SIG-M5 treated with dmso at 0.1 percent for 504 hours (cell line): Measurements from ENCODE around the gene PLCXD1.
"Not testable (repeated sequence)": the region's sequence is repeated elsewhere in the genome, so short reads cannot be mapped to it uniquely, and the experiment has no call there.

ENCODE experiments used
- DNase-seq: peaks from one replicate; lab custom pipeline; 2025; ENCODE audit not compliant: unreplicated experiment; lab: John Stamatoyannopoulos, UW

The PLCXD1 gene

DNA sequence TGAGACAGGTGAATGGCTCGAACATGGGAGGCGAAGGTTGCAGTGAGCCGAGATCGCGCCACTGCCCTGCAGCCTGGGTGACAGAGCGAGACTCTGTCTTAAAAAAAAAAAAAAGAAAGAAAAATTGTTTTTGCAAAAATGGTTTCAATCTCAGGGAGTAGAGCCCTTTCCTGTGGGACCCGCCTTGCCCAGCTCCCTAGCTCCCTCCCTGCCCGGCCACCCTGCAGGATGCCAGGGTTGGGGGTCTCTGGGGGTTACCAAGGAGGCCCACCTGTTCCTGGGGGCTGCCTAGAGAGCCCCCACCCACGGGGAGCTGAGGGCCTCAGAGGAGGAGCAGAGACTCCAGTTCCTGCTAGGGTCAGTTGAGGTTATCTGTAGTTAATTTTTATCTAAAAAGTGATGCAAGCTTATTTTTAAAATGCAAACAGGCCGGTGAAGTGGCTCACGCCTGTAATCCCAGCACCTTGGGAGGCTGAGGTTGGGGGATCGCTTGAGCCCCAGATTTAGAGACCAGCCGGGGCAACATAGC, 18.7 kb upstream of the PLCXD1 start:
- DNase-seq: no peak

DNA sequence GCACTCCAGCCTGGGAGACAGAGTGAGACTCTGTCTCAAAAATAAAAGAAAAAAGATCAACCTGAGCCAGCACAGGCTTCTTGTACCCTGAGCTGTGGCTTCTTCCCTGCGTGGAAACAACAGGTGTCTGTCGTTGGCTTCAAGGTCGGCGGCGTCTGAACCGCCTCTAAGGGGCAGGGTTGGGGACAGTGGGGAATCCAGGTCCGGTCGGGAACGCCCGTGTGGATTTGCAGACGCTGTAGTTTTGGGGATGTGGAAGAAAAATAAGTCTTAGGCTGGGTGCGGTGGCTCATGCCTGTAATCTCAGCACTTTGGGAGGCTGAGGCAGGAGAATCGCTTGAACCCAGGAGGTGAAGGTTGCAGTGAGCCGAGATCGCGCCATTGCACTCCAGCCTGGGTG, 17.2 kb upstream of the PLCXD1 start:
- not testable (repeated sequence) for DNase-seq

DNA sequence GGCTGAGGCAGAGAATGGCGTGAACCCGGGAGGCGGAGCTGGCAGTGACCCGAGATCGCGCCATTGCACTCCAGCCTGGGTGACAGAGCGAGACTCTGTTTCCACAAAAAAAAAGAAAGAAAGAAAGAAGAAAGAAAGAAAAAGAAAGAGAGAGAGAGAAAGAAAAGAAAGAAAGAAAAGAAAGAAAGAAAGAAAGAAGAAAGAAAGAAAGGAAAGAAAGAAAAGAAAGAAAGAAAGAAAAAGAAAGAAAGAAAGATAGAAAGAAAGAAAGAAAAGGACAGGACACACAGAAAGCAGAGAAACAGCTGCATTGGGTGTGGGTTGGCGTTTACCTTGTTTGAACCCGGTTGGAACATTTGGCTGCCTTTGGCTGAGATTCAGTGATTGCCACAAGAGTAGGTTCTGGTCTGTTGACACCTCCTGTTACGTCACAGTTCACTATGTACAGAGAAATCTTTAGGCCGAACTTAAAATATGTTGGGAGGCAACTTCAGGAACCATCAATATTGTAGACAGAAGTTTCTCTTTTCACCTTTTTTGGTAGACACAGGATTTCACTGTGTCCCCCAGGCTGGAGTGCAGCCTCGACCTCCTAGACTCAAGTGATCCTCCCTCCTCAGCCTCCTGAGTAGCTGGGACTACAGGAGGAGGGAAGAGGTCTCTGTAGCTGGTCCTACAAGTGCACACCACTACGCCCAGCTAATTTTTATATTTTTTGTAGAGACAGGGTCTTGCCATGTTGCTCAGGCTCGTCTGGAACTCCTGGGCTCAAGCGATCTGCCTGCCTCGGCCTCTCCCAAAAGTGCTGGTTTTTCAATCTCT, 16.3 kb upstream of the PLCXD1 start:
- no peak for DNase-seq

DNA sequence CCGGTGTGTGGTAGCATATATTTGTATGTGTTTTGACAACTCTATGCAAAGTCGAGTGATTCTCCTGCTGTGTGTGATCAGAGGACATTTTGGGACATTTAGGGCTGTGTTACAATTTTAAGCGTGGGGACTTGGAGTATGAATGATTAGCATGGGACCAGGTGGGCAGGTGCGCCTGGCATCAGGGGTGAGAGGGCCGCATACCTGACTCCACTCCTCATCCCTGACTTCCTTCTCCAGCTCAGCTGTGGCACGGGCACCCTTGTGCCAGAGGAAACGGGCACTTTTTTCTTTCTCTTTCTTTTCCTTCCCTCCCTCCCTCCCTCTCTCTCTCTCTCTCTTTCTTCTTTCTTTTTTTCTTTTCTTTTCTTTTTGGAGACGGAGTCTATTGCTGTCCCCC, 15.7 kb upstream of the PLCXD1 start:
- no peak for DNase-seq

DNA sequence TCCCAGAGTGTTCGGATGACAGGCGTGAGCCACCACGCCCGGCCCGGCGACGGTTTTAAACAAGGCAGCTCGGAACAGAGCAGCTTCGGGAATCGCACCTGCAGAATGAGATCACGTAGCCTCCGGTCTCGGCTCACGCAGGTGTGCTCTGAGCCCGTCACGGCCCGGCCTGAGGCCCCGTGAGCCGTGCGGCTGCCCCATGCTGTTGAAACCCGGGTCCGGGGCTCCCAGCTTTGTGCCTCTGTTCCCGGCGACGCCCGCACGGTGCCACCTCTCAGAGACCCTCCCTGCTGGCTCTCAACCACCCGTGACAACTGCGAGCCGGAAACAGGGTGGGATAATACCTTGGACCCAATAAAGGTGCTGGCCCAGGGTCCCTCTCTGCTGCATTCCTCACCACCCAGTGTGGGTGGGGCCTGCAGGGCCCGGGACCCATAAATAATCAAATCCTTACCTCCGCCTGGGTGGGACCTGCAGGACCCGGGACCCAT, 13.4 kb upstream of the PLCXD1 start:
- DNase-seq: no peak

DNA sequence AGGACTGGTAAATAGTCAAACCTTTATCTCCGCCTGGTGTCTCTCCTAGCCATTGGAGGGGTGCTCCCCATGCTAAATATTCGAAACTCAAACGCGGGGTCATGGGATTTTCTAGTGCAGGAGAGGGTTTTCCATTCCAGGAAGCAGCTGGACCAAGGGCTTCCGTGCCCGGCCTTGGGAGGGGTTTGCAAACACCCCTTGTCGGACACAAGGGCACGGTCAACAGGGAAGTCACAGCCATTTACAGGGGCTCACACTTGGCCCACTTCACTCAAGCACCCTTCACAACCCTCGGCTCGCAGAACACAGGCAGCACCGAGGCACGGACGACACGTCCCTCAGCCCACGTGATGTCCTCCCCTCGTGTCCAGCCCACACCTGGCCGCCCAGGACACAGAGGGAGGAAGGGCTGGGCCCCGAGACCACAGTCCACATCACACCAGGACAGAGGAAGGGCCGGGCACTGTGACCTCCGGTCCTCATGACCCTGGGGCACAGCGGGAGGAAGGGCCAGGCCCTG, 10.3 kb upstream of the PLCXD1 start:
- no peak for DNase-seq

DNA sequence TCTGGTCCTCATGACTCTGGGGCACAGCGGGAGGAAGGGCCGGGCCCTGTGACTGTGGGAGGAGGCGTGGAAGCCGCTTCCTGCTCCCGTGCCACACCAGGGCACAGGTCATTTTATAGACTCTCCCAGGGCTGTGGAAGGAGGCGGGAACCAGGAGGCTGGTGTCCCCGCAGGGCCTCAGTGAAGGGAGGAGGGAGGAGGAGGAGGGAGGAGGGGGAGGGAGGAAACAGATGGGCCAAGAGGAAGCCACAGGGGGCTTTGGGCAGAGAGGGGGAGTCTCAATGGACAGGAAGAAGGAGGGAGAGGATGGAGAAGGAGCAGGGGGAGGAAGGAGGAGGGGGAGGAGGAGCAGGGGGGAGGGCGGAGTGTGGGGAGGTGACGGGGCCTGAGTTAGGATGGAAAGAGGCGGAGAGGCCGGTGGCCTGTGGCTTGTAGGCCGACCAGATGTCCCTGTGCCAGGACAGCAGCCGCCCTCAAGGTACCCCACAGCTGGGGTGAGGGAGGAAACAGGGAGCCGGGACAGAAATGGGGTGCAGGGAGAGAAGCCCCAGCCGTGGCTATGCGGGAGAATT, 6.2 kb upstream of the PLCXD1 start:
- no peak for DNase-seq

DNA sequence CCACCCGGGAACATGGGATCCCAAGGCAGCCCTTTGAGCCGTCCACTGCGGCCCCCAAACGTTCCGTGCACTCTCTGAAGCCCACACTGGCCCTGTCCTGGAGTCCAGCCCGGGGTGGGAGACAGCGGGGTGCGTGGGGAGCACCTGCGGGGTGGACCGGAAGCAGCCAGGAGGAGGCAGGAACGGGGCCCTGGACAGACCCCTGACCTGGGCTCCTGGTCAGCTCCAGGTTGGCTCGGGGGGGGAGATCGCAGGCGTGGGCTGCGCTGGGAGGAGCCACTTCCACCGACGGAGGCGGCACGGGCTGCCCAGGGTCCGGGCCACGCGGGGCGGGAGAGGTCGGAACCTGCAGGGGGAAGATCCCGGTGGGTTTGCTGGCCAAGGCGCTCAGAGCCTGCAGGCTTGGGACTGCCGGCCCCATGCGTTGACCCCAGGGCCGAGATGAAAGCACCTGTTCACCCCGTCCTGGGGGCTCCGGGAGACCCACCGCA, 5.7 kb upstream of the PLCXD1 start:
- no peak for DNase-seq

DNA sequence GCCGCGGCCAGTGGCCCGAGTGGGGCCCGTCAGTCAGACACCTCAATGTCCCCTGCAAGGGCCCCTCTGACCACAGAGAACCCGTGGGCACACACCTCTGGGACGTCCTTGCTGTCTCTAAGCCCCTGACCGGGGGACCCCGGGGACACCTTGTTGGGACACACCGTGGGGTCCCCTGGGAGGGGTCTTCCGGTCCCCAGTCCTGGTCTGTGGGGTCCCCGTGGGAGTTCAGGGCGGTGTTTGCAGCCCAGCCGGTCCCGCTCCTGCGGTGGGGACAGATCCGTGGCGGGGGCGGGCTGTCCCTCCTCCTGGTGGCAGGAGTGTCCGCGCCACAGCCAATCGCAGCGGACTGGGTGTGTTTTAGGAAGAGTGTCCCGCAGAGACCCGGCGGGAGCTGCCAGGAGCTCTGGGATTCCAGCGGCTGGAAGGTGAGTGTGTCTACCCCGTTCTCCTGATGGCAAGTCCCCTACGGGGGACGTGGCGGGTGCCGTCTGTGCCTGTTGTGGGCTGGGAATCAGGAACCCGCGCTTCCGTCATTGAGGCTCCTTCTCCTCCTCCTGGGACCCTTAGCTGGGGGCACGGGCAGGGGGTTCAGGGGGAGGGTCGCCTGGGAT, 5.1 kb upstream of the PLCXD1 start:
- DNase-seq: no peak

DNA sequence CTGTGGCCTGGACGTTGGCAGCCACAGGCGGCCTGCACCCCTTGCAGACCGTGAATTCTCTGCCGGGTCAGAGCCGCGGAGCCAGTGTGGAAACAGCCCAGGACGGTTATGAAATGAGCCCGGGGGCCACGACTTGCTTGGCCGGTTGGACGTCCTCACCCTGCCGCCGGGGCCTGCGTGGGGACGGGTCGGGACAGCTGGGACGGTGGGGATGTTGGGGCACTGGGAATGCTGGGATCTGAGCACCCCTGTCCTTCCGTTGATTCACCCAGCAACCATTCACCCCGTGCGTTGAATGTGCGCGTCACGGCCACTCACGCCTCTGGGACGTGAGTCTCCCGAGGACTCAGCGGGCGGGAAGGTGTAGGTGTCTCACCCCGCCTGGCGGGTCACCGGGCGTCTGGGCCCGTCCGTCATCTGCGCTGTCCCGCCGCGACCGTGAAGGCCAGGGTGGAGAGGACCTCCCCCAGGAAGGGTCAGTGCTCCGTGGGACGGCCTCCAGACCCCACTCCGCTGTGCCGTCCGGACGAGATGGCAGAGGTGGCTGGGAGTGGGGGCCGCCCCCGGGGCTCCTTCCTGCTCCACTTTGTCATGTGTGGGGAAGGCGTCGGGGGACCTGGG, 4.5 kb upstream of the PLCXD1 start:
- DNase-seq: no peak

DNA sequence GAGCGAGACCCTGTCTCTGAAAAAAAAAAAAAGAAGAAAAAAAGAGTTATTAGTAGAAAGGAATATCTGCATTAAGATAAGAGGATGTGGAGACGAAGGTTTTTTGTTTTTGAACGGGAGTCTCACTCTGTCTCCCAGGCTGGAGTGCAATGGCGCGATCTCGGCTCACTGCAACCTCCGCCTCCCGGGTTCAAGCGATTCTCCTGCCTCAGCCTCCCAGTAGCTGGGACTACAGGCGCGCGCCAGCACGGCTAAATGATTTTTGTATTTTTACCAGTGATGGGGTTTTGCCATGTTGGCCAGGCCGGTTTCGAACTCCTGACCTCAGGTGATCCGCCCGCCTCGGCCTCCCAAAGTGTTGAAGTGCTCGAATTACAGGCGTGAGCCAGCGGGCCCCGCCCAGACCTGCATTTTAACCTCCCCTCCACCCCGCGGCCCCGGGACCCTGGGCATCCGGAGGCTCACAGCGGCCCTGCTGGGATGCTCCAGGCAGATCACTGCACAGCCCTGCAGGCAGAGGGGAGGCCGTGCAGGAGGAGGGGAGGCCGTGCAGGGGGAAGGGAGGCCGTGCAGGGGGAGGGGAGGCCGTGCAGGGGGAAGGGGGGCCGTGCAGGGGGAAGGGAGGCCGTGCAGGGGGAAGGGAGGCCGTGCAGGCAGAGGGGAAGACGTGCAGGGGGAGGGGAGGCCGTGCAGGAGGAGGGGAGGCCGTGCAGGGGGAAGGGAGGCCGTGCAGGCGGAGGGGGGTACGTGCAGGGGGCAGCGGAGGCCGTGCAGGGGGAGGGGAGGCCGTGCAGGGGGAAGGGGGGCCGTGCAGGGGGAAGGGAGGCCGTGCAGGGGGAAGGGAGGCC, 1.2 kb upstream of the PLCXD1 start:
- not testable (repeated sequence) for DNase-seq

DNA sequence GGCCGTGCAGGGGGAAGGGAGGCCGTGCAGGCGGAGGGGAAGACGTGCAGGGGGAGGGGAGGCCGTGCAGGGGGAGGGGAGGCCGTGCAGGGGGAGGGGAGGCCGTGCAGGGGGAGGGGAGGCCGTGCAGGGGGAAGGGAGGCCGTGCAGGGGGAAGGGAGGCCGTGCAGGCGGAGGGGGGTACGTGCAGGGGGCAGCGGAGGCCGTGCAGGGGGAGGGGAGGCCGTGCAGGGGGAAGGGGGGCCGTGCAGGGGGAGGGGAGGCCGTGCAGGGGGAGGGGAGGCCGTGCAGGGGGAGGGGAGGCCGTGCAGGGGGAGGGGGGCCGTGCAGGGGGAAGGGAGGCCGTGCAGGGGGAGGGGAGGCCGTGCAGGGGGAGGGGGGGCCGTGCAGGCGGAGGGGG, 459 bp upstream of the PLCXD1 start:
- not testable (repeated sequence) for DNase-seq

DNA sequence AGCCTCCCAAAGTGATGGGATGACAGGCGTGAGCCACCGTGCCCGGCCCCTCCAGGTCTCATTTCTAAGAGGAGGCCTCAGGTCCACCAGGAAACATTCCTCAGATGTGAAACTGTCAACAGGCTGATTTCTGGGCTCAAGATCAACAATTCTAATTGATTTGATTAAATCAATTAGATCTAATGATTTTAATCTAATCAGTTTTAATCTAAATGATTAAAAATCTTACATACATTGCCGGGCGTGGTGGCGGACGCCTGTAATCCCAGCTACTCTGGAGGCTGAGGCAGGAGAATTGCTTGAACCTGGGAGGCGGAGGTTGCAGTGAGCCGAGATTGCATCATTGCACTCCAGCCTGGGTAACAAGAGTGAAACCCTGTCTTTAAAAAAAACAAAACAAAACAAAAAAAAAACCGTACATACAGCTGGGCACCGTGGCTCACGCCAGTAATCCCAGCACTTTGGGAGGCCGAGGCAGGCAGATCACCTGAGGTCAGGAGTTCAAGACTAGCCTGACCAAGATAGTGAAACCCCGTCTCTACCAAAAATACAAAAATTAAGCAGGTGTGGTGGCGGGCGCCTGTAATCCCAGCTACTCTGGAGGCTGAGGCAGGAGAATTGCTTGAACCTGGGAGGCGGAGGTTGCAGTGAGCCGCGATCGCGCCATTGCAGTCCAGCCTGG, 960 bp downstream of the PLCXD1 start:
- not testable (repeated sequence) for DNase-seq

DNA sequence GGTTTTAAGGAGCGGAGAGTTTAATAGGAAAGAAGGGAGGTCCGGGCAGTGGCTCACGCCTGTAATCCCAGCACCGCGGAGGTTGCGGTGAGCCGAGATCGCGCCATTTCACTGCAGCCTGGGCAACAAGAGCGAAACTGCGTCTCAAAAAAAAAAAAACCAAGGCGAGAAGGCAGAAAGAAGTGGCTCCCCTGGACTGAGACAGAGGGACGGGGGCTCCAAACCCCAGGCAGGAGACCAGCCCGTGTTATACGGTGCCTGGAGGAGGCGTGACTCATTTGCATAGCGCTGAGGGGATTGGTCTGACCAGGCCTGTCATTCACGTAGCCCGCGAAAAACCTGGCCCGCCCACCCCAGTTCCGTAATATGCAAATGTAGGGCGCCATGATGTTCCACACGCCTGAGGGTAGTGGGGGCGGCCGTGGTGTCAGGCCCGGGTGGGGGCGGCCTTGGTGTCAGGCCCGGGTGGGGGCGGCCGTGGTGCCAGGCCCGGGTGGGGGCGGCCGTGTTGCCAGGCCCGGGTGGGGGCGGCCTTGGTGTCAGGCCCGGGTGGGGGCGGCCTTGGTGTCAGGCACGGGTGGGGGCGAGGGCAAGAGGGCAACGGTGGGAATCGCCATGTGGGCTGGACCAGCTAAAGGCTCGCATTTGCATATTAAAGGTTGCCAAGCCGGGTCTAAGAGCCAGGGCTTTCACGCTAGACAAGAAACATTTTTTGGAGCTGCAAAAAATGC, 2.1 kb downstream of the PLCXD1 start:
- DNase-seq: no peak

DNA sequence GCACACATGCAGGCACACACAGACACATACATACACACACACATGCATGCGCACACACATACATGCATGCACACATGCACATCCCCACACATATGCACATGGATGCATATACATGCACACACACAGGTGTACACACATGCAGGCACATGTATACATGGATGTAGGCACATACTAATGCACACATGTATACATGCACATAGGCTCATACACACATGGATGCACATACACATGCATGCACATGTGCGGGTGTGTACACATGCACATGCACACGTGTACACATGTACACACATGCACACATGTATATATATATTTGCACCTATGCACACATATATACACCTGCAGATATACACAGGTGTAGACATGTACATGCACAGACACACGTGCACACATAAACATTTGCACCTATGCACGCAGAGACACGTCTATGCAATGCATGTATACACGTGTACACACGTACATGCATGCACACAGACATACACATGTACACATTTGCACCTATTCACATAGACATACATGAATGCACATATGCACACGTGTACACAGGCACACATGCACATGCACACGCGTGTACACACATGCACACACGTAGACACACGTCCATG, 4.0 kb downstream of the PLCXD1 start:
- no peak for DNase-seq

DNA sequence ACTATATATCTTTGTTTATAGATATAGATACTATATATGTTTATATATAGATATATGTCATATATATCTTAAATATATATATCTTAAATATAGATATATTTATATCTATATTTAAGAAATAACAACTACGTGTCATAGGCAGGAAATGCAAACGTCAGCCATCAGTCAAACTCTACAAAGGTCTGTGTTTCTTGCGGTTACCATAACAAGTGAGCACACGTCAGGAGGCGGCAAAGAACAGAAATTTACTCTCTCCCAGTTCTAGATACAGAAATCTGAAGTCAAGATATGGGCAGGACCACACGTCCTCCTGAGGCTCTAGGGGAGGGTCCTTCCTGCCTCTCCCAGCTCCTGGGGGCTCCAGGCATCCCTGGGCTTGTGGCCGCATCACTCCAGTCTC, 6.5 kb downstream of the PLCXD1 start:
- no peak for DNase-seq

DNA sequence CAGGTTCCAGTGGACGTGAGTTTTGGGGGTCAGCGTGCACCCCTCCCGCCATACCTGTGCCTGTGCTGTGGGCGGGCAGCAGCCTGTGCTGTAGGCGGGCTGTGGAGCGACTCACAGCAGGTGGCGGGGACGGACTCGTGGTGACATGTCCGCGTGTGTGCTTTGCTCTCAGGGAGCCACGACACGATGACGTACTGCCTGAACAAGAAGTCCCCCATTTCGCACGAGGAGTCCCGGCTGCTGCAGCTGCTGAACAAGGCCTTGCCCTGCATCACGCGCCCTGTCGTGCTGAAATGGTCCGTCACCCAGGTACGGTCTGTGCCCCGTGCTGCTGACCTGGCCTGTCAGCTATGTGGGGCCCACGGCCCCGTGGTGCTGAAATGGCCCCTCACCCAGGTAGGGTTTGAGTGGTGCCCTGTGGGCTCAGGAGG, 7.4 kb downstream of the PLCXD1 start:
- no peak for DNase-seq

DNA sequence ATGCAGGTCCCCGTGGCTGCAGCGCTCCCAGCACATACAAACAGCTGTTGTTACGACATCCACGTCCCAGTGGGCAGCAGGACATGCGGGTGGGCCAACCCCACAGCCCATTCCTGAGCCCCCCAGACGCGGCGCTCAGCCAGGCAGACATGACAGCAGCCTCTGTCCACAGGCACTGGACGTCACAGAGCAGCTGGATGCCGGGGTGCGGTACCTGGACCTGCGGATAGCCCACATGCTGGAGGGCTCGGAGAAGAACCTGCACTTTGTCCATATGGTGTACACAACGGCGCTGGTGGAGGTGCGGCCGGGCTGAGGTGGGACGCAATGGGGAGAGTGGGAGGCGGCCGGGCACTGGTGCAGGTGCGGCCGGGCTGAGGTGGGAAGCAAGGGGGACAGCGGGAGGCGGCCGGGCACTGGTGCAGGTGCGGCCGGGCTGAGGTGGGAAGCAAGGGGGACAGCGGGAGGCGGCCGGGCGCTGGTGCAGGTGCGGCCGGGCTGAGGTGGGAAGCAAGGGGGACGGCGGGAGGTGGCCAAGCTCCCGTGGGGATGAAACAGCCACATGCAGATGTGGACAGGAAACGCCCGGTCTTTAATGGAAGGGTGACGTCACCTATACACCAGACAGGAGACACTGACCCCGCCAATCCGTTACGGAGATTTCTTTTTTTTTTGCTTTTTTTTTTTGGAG, 9.4 kb downstream of the PLCXD1 start:
- DNase-seq: no peak
